Activated CD8-positive, alpha-beta memory T cell treated with anti-CD3 and anti-CD28 coated beads for 48 hours (primary cell): ENCODE data around the gene SPHKAP.
"Not testable (repeated sequence)": the region's sequence is repeated elsewhere in the genome, so short reads cannot be mapped to it uniquely, and the experiment has no call there.

Experiments
- DNase-seq, 3 experiments: peaks; one replicate each; pipeline ENCODE4 v3.0.0-alpha.2; 2020; ENCODE audit warnings: low read depth in 2 of 3, low spot score in 2 of 3

Gene SPHKAP

GRCh38 chr2:228094377-228094921 is 87.0 kb downstream of the SPHKAP start:
- DNase-seq, result no peak

DNA sequence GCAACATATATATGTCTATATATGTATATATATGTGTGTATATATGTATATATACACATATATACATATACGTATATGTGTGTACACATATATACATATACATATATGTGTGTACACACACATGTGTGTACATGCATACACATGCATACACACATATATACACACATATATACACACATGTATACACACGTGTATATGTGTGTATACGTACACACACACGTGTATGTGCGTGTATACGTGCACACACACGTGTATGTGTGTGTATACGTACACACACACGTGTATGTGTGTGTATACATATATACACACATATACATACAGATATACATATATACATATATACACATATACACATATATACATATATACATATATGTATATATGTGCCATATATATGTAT is 89.4 kb downstream of the SPHKAP start:
- DNase-seq, result no peak

DNA sequence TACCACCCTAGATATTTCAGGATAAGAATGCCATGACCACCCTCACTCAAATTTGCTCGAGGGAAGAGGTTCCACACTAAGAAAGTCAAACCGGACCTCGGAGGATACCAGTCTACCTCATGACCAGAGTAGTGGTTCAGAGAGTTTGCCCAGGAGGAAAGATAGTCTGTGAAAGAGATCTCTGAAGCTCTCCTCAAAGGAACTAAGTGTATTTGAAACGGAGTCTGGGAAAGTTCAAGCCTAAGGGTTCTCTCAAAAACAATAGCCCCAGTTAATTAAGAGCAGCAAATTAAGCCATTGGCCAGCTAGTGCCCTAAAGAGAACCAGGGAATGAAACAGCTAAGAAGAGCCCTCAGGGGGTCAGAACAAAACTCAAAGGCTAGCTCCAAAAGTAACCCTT is 94.9 kb downstream of the SPHKAP start:
- DNase-seq, result no peak

- DNase-seq, result no peak
Measured at GRCh38 chr2:228084717-228085116, 96.8 kb downstream of the SPHKAP start.

- no peak for DNase-seq
Measured at GRCh38 chr2:228083131-228083530, 98.4 kb downstream of the SPHKAP start.

DNA sequence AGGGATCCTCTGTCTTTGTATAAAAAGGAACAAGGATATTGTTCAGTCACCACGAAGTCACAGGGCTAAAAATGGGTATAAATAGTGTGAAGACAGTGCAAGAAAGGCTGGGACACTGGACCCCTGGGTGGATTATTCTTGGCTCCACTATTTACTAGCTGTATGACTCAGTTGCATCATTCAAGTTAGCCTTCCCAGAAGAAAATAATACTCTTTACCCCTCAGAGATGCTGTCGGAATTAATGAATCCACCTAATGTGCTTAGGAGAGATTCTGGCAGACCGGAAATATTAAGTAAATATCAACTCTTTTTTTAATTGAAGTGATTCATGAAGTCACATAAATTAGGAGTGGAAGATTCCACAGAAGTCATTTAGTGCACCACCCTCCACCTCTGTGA is 98.9 kb downstream of the SPHKAP start:
- no peak for DNase-seq

DNA sequence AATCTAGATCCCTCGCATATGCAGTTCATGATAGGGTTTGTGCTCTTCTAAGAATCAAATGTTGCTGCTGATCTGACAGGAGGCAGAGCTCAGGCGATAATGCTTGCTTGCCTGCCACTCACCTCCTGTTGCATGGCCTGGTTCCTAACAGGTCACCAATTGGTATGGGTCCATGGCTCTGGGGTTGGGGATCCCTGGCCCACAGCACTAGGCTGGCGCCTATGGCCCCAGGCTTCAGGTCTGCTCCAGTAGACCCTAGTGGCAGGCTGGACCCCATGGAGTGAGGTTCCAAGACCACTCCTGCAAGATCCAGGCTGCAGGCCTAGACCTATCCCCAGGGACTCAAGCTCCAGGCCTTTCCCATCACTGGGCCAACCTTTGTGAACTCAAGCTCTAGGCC is 102.3 kb downstream of the SPHKAP start:
- no peak for DNase-seq

GRCh38 chr2:228076695-228077094 is 104.8 kb downstream of the SPHKAP start:
- DNase-seq, result not testable (repeated sequence)

DNA sequence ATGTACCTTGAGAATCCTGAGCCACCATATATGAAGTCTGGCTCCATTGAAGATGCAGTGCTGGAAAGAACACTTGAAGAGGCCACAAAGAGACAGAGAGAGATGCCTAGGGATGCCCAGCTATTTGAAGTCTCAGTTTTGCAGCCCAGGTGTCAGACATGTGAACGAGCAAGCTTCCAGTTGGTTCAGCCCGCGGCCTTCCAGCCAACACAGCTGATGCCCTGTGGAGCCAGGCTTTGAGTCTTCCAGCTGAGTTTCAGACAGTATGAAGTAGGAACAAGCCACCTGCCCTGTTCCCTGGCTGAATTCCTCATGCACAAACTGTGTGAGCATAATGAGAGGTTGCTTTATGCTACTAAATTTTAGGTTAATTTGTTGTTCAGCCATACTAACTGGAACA is 108.8 kb downstream of the SPHKAP start:
- no peak for DNase-seq

DNA sequence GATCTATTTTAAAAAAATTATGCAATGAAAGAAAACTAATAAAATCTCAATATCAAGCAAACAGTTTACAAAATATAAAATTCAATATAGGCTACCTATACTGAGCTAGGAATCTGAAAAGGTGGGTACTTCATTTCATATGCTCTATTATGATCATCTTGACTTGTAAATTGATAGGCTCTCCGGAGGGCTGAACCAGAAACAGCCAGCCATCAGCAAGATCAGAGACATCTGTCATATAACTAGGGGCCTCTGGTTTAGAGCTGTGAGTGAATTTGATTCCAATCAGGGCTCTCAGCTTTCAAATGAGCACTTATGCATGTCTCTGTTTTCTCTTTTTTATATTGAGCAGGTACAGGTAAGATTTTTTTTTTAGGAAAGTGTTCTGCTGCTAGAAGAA is 114.2 kb downstream of the SPHKAP start:
- no peak for DNase-seq

DNA sequence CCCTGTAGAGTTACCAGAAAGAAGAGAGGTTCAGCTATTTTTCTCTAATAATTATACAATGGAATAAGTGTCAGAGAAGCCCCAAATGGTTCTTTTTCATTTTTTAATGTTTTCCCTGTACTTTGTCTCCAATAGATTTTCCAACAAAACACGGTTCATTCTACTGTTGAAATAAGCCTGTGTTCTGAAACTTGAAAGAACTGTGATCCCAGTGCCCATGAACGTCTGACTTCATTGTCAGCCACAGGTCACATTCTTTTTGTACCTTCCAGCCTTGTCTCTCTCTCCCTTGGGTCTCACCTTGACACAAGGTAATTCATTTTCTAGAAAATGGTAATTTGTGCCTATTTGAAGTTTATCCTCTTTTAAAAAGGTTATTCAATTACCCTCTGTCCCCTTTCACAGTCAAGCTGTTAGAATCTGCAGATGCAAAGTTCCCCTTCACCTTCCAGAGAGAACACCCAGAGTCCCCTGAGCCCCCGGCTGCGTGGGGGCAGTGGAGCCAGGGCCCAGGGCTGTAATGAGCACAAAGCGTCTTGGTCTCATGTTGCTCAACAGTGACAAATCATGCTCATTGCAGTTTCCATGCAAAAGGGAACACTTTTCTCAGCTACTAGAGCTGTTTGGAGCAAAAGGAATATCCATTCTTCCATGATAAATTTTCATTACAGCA is 115.2 kb downstream of the SPHKAP start:
- no peak for DNase-seq

DNA sequence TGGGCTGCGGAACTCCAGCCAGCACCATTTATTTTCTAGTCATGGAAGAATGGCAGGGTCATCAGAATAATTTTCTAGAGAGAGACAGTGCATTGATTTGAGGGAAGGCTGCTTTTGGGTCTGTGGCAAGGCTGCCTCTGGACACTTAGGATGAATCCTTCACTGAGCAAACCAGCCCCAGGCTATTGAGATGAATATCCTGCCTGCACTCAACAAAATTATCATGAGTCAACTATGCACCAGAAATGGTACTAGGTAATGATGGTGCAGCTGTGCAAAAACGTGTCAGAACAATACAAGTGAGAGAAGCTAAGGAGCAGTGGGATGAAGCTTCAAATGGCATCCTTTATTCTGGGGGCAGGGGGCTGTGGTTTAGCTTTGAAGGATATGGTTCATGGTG is 115.8 kb downstream of the SPHKAP start:
- DNase-seq, result no peak

DNA sequence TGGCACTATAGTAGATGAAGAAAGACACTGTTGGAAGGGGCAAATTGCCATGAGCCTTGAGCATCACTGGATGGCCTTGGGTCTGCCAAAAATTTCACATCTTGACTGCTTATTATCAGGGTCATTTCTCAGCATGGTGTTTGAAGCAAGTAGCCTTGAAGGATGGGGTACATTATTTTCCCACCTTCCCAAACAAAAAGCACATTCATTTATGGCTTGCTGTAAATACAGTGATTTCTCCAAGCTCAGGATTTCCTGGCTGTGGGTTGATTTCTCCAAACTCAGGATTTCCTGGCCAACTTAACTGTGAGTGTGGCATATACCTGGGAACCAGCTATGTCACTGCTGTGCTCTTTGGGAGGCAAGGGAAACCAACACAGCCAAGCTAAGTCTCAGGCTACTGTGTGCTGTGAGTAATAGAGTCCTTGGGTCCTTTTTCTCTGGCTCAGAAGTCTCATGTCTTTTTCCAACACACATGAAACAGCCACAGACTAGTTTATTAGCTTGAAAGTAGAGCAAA is 116.6 kb downstream of the SPHKAP start:
- DNase-seq, result no peak

DNA sequence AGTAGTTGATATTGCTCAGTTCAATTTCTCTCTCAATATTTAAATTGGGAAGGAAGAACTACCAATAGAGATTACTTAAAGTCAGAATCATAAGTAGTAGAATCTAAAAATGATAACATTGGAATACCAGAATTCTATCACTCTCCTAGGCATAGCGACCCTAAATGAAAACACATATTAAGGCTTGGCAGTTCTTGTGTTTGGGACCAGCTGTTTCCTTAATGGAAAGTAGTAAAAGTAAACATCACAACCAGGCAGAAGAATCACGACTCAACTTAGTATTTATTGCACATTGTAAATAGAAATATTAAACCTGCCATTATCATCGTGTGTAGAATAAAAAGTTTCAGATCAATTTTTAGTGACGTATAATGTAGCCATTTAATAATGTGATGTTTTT is 117.5 kb downstream of the SPHKAP start:
- no peak for DNase-seq

DNA sequence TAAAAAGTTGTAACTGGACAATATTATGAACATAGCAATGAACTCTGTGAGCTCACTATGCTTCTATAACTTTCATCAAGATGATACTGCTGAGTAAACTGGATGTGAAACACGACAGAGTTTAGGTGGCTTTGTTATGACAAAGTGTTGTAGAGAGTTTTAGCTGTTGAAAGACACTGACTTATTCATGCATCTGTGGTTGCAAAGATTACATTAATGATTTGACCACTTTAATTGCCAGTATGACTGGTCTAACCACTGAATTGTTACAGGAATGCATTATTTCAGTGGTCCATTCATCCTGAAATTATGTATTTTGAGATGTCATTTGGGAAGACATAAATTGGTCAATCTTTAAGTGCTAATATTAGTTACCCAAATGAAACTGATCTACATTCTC is 117.9 kb downstream of the SPHKAP start:
- no peak for DNase-seq

- DNase-seq, result no peak
Measured at GRCh38 chr2:228059735-228060134, 121.8 kb downstream of the SPHKAP start.

GRCh38 chr2:228056293-228057097 is 125.0 kb downstream of the SPHKAP start:
- DNase-seq, result no peak

DNA sequence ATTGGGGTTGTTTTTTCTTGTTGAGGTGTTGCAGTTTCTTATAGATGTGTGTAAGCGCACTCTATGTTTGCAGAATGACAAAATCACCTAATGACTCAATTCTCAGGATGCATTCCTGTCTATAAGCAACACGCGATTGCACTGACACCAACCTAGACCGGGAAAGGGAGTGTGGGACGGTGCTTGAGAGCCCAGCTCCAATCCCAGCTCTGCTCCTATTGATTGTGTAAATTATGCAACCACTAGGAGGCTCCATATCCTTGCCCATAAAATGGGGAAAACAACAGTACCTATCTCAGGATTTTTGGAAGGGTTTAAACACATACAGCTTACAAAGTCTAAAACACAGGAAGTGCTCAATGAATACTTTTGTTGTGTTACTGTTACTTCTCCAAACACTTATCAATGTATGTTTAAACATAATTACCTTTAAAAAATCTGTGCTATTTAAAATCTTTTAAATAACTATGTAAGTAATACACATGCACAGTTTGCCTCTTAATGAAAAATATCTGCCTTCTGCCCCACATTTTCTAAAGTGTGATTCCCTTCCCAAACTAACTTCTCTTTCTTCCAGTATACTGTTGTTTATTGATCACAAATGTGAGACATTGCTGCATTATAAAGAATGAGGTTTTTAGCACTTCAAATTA is 132.5 kb downstream of the SPHKAP start:
- DNase-seq, result no peak

- DNase-seq, result no peak
Measured at GRCh38 chr2:228040995-228041394, 140.5 kb downstream of the SPHKAP start.

DNA sequence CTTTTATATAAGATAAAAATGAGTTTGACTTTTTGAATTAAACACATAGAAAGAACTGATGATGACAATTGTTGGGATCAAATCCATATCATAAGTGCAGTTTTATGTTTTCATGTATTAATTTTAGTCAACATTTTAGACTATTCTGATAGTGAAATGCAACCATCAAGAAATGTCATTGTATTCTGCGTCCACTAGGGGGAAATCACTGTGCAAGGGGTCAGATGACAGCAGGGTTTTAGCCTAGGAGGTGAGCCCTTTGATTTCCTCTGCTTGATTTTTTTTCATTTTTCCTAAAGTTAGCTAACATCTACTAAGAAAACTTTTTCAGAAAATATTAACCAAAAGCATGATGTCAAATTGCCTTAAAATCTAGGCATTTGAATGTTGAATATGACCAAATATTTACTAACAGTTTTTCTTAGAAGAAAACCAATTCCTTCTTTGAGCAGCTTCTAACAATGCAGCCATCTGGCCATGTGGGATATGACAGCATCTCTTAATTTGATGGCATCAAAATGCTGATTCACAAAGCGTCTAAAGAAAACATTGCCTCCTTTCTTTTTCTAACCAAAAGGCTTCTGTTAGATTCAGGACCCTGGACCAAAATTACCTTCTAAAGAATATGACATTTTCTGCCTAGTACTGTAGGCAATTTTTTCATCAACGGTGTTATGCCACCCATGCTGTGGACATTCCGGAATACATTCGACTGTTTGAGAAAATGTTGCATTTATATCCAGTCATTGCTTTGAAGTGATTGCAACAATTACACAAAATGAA is 141.5 kb downstream of the SPHKAP start:
- DNase-seq, result no peak

DNA sequence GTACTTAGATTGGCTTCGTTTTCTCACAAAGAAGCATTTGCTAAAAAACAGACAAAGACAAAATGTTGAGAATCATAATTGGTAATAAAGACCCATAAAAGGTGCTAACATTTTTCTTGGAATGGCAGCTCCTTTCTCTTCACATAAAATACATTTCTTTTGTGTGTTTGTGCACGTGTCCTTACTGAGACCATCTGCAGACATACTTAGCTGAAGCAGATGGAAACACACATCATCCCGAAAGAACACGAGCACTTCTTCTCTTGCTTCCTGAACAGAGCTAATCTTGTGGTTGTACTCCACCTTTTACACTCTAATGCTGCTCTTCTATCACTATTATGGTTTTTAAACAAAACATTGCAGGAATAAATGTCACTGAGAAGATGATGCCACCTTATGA is 142.5 kb downstream of the SPHKAP start:
- DNase-seq, result no peak
